PFSK-1 (cell line): ENCODE measurements around the gene PRND.

Experiments
- FOXP2 ChIP-seq: optimal IDR thresholded peaks from 2 replicates; pipeline ENCODE3; 2011; ENCODE audit warnings: borderline replicate concordance, control low read depth, inconsistent platforms; ENCODE audit not compliant: insufficient read depth; ENCODE audit errors: extremely low read length, extremely low read depth
- POLR2AphosphoS5 ChIP-seq: IDR thresholded peaks from 2 replicates; pipeline ENCODE4 v1.6.1; 2012; ENCODE audit warnings: low read depth, mild to moderate bottlenecking, control low read depth, low read length, moderate library complexity
- REST ChIP-seq, 2 experiments: IDR thresholded peaks; 2 replicates each; pipeline versions ENCODE4 v1.6.1 to v1.8.0; 2011 to 2012; ENCODE audit warnings: low read depth in 2 of 2, low read length in 2 of 2, control low read depth in 1 of 2, inconsistent platforms in 1 of 2, mild to moderate bottlenecking in 1 of 2, moderate library complexity in 1 of 2; ENCODE audit not compliant: insufficient read depth in 1 of 2
- SIN3A ChIP-seq: IDR thresholded peaks from 2 replicates; pipeline ENCODE4 v1.6.1; 2012; ENCODE audit warnings: mild to moderate bottlenecking, low read length, moderate library complexity, borderline replicate concordance; ENCODE audit not compliant: insufficient read depth
- TAF1 ChIP-seq: IDR thresholded peaks from 2 replicates; pipeline ENCODE4 v1.6.1; 2012; ENCODE audit warnings: low read length, control low read depth, borderline replicate concordance; ENCODE audit not compliant: insufficient read depth

Gene PRND

GRCh38 chr20:4709261-4710105, 12.2 kb upstream of the PRND start:
- TF ChIP-seq REST (IDR thresholded peaks at IDR 0.05; ENCODE audit: insufficient read depth in 1 of 2, low read depth in 2 of 2, low read length in 2 of 2) (no peak), TAF1 (no peak), SIN3A (no peak), POLR2AphosphoS5 (no peak), FOXP2 (no peak)

GRCh38 chr20:4710106-4710475, 11.6 kb upstream of the PRND start:
- TF ChIP-seq SIN3A (no peak), REST (IDR thresholded peaks at IDR 0.05; ENCODE audit: insufficient read depth in 1 of 2, low read depth in 2 of 2, low read length in 2 of 2) (no peak), TAF1 (no peak), FOXP2 (no peak), POLR2AphosphoS5 (no peak)

DNA sequence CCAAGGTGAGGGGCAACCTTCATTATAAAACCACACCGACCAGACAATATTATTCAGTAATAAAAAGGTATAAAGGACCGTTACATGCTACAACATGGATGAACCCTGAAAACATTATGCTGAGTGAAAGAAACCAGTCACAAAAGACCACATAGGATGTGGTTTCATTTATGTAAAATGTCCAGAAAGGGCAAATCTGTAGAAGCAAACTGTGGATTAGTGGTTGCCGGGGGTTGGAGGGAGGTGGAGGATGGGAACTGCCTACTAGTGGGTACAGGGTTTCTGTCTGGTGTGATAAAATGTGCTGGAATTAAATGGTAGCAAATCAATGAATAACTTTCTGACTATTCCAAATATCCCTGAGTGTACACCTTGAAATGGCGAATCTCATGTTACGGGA, 10.2 kb upstream of the PRND start:
- TF ChIP-seq TAF1 (no peak), POLR2AphosphoS5 (no peak), FOXP2 (no peak), SIN3A (no peak), REST (IDR thresholded peaks at IDR 0.05; ENCODE audit: insufficient read depth in 1 of 2, low read depth in 2 of 2, low read length in 2 of 2) (no peak)

- TF ChIP-seq REST (IDR thresholded peaks at IDR 0.05; ENCODE audit: insufficient read depth in 1 of 2, low read depth in 2 of 2, low read length in 2 of 2): no peak
These were observed 8.3 kb upstream of the PRND start for GRCh38 chr20:4713401-4713800.

GRCh38 chr20:4714818-4715217, 6.9 kb upstream of the PRND start:
- TF ChIP-seq POLR2AphosphoS5: no peak
- no peak for TF ChIP-seq FOXP2
- TF ChIP-seq SIN3A: no peak
- TF ChIP-seq REST (IDR thresholded peaks at IDR 0.05; ENCODE audit: insufficient read depth in 1 of 2, low read depth in 2 of 2, low read length in 2 of 2): no peak
- no peak for TF ChIP-seq TAF1
